EL (cell line): ENCODE data around the gene PSMB10.
"Not testable (repeated sequence)": the region's sequence is repeated elsewhere in the genome, so short reads cannot be mapped to it uniquely, and the experiment has no call there.

Experiments
- DNase-seq: peaks from one replicate; pipeline ENCODE4 v3.0.0-alpha.2; 2016

PSMB10 gene

GRCh38 chr16:67924140-67924906 lies 12.3 kb downstream of the PSMB10 start:
- no peak for DNase-seq

- no peak for DNase-seq
Measured at GRCh38 chr16:67923414-67924116, 13.1 kb downstream of the PSMB10 start.

DNA sequence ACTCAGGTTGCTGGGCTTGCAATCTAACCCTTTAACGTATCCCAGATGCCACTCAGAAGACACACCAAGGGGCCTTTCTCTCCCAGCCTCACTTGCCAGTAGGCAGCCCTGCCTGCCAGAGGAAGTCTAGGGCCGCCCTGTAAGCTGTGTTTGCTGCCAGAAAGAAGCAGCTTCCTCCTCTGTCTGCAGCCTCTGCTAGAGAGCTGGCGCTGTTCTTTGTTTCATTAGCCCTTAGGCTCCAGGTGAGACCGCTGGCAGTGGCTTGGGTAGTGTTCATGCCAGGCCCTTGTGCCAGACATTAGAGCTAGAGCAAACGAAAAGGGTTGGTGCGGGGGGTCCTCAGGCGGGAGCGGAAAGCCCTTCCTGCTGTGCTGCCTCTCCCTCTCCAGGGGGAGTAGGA lies 13.9 kb downstream of the PSMB10 start:
- DNase-seq: no peak

DNA sequence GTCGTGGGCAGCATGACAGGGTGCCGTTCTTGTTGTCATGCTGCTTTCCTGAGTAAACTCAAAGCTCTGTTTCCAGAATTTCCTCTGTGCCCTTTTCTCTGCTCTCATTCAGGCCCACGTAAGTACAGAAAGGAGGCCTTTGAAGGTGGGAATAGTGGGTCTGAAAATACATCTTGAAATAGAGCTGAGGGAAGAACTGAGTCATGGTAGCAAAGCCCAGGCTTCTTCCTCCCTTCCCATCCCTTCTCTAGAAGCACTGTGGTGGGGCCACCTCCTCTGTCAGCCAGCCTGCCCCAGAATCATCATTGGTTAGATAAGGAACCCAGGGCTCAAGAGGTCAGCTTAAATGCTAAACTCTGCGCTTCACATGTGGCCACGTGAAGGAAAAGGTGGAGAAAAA lies 14.4 kb downstream of the PSMB10 start:
- no peak for DNase-seq

DNA sequence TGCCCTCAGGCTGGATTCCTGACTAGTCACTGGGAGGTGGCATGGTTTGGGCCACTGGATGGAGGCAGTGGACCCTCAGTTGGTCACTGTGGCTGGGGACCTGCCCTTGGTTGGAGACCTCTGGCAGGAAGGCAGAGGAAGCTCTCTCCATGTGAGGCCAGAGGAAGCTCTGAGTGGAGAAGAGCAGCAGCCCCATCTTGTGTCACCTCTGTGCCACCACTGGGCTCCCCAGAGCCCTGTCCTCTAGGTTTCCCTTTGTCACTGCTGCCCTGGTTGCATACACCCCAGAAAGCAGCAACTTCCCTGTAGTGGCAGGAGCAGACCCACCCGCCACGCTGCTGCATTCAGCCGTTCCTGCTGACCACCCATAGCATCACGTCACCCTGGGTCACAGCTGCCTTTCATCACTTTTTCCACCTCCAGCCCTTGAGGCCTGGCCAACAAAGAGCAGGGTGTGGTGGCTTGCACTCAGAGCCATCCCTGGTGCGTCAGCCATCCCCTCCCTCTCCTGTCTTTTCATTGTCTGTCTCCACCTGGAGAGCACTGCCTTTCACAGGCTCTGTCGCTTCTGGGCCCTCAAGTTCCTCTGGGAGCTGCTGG lies 16.9 kb downstream of the PSMB10 start:
- no peak for DNase-seq

- DNase-seq: peak; percentile 90
Measured at GRCh38 chr16:67917852-67918236, 18.8 kb downstream of the PSMB10 start.

- peak; percentile 36 for DNase-seq
Measured at GRCh38 chr16:67917140-67917851, 19.4 kb downstream of the PSMB10 start.

GRCh38 chr16:67915831-67916723 lies 20.6 kb downstream of the PSMB10 start:
- no peak for DNase-seq

GRCh38 chr16:67915496-67915769 lies 21.2 kb downstream of the PSMB10 start:
- not testable (repeated sequence) for DNase-seq

- DNase-seq: no peak
Measured at GRCh38 chr16:67914758-67915495, 21.7 kb downstream of the PSMB10 start.

- DNase-seq: peak; percentile 40
Measured at GRCh38 chr16:67910158-67910557, 26.5 kb downstream of the PSMB10 start.

DNA sequence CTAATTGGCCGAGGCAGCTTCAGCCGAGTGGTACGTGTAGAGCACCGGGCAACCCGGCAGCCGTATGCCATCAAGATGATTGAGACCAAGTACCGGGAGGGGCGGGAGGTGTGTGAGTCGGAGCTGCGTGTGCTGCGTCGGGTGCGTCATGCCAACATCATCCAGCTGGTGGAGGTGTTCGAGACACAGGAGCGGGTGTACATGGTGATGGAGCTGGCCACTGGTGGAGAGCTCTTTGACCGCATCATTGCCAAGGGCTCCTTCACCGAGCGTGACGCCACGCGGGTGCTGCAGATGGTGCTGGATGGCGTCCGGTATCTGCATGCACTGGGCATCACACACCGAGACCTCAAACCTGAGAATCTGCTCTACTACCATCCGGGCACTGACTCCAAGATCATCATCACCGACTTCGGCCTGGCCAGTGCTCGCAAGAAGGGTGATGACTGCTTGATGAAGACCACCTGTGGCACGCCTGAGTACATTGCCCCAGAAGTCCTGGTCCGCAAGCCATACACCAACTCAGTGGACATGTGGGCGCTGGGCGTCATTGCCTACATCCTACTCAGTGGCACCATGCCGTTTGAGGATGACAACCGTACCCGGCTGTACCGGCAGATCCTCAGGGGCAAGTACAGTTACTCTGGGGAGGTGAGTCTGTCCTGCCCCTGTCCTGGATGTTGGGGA lies 27.5 kb downstream of the PSMB10 start:
- DNase-seq: no peak

DNA sequence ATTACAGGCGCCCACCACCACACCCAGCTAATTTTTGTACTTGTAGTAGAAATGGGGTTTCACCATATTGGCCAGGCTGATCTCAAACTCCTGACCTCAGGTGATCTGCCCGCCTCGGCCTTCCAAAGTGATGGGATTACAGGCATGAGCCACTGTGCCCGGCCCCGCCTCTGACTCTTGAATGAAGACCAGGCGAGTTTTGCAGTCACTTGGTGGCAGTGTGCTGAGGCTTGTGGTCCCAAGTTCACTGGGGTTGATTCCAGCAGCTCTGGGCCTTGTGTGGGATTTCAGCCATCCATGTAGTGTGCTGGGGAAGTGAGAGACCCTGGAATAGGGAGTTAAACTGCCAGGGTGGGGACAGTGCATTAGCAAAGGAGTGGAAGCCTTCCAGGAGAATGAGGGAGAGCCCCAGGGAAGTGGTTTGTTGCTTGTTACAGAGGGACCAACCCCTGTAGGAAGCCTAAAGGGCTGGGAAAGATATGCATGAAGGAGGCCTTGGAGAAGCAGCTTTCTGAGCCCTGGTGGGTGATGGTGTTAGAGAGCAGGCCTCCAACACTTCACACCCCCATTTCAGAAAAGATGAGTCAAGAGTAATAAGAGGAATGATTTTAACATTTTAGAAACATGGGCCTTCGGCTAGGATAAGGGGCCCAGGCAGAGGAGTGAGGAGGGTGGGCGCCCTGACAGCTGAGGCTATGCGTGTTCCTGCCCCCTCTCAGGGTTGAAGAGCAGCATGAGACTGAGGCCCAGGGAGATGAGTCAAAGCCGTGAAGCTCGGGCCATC lies 29.1 kb downstream of the PSMB10 start:
- no peak for DNase-seq

DNA sequence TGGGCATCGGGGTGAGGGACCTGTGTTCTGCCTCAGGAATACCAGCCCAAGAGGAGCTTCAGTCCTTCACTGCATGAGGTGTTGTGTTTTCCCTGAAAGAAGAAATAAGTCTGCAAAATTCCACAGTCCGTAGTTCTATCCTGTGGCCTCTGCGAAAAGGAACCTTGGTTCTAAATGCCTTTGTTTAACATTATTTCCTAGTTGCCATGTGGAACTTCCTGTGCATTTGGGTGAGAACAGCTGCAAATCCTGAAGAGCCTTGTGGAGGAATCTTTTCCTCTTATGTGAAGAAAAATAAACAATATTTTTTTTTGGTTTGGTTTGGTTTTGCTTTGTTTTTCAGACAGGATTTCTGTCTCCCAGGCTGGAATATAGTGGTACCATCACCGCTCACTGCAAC lies 33.8 kb downstream of the PSMB10 start:
- no peak for DNase-seq

GRCh38 chr16:67901734-67902133 lies 34.9 kb downstream of the PSMB10 start:
- no peak for DNase-seq

GRCh38 chr16:67897231-67897630 lies 39.4 kb downstream of the PSMB10 start:
- DNase-seq: no peak

DNA sequence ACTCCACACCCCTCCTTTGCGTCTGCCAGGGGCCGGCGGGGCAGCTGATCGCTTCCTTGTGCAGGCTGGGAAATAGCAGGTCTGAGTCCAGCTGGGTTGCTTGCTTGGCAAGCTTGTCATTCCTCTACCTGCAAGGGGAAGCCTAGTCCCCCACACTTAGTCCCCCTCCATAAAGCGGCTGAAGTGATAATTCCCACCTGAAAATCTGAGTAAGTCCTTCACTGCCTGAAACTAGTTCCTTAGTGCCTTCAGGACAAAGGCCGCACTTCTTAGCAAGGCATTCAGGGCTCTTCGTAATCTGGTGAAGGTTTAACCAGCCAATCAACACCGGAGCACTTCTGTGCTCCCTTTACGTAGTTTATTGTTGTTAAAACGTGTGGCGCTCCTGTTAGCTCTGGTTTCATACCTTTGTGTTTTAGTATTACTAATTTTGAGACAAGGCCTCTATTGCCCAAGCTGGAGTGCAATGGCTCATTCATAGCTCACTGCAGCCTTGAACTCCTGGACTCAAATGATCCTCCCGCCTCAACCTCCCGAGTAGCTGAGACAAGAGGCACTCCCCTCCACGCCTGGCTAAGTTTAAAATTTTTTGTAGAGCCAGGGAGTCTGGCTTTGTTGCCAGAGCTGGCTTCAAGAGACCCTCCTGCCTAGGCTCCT lies 42.8 kb downstream of the PSMB10 start:
- DNase-seq: no peak

DNA sequence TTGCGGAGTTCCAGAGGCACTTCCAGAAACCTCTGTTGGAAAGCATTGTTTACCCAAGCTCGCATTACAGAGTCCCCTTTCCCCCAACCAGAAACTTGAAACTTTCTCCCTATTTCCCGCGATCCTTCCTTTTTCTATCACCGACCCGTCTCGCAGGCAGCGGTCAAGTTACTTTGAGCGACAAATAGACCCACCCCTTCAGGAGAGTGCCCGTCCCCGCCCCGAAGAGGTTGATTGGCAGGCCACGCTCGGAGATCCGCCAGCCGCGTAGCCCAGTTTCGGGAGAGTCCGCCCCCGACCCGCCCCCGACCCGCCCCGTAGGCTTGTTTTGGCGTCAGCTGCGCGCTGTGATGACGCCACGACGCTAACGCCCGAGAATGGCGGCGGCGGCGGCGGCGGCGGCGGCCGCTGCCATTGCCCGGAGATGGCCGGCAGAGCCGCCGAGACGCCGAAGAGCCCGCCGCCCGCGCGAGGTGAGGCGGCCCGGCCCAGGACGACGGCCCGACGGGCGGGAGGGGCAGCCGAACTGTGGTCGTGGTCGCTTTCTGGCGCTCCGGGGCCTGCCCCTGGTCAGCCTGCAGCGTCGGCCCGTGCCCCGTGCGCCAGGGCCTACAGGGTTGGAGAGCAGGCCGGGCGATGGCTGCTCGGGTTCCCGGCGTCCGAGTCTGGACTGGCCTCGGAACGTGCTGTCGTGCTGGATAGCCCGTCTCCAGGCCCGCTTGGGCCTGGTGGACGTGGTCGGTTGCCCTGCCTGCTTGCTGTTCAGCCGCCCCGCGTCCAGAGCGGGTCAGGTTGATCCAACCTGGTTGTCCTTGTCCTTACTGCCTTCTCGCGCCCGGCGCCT lies 43.5 kb downstream of the PSMB10 start, which contains the start of gene PSKH1:
Gene PSKH1 (plus strand): TSS at position 356 of the 844 bp plus-strand sequence. CDS start 15,496 bp downstream, outside the sequence.
- DNase-seq: peak; percentile 95

GRCh38 chr16:67892375-67892774 lies 44.3 kb downstream of the PSMB10 start:
- no peak for DNase-seq
